HTERT RPE-1 (cell line): ENCODE measurements around the gene IGSF3.

Experiments
- in situ Hi-C: fragments of 300-500 bp; cut with MboI; formaldehyde crosslinking; loops from 4 replicates; pipeline ENCODE4 v1.14.3; 2020; ENCODE audit warnings: low sequenced_read_pairs

Gene IGSF3

DNA sequence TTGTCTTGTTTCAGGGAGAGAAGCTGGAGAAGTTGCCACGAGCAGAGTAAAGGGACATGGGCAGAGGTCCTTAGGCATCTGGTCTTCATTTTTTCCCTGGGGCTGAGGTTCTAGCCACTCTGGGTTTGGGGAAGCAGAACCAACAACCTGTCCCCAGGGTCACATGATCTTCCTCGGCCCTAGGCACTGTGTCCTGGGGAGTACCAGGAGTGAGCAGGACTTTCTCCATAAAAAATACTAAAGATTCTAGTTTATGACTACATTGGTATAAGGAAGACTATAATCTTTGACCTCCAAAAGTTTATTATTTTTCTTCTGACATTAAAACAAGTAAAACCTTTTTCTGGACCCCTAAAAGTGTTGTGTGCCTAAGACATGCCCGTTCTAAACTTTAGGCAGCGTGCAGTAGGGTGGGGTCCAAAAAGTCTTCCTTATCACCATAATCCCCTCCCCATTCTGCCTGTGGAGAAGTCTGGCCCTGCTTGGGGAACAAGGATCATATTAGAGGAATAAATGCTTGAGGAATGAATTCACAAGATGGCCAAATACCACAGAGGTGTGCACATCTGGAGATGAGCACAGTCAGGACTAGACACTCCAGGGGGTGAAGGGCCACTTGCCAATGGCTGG lies 19.3 kb upstream of the IGSF3 start:
- in situ Hi-C loops, result no loop called here

DNA sequence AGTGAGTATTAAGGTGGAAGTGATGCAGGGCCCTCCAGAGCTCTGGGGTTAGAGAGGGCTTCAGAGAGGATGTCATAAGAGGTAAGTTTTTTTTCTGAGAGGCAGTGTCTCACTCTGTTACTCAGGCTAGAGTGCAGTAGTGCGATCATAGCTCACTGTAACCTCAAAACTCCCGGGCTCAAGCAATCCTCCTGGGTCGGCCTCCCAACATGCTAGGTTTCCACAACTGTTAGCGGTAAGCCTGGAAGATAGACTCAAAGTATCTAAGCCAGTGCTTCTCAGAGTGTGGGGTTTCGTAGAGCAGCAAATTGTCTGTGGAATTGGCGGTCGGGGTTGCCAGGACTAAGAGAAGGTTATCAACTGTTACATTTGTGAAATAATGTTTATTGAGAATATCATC lies 18.6 kb upstream of the IGSF3 start:
- in situ Hi-C loops, result no loop called here

DNA sequence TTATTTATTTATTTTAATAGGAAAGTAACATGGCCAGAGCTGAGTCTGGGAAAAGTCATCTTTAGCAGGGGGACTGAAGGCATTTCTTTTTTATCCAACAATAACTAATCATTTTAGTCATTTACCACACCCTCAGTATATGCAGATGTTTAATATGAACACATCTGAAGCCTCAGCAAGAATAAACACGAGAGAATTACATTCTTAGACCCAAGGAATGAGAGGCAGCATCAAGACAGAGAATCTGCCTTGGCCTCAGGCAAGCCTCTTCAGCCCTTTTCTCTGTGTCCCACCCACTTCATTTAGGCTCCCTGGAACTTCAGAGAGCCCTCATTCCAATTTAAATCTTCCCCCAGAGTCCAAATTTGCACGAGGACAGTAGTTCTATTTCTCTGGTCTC lies 17.0 kb upstream of the IGSF3 start:
- in situ Hi-C loops, result no loop called here

DNA sequence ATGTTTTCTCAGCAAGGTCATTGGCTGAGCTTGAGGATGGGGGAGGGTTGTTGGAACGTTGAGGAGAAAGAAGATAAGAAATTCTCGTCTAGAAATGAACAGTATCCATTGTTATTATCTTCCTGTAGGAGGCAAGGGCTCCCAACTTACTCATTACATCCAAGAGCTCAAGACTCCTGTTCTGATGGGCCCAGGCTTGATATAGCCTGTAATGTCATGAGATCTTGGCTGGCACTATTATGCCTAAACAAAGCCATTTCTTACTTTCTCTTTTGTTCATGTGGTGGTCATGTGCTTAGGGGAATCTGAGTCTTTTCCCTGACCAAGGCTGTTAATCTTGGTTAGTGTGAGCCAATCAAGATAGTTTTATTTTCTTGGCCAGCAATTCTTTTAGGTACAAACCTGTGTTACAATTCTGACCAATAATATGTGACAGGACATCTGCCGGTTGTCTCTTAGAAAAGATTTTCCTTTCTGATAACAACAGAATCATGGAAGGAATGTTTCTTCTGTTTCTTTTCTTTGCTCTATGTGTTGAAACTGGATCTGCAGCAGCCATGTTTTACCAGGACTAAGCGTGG lies 15.2 kb upstream of the IGSF3 start:
- in situ Hi-C loops, result no loop called here

DNA sequence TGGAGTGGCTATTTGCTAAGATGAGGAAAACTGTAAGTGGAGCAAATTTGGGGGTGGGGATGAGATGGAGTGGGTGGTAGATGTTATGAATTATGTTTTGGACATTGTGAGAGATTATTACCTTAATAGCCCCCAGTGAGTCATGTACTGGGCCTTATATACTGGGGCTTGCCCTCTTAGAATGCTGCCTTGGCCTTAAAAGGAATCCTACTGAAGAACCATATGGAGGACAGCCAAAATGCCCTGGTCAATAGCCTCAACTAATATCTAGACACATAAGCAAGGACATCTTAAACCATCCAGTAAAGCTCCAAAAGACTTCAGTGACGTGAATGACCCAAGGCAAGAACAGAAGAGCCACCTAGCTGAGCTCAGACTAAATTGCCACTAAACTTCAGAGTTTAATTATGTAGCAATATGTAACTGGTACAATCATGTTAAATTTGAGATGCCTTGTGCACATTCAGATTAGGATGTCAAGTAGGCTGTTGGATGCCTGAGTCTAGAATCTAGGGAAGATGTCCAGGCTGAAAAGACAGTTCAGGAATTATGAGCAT lies 13.9 kb upstream of the IGSF3 start:
- in situ Hi-C loops, result no loop called here

DNA sequence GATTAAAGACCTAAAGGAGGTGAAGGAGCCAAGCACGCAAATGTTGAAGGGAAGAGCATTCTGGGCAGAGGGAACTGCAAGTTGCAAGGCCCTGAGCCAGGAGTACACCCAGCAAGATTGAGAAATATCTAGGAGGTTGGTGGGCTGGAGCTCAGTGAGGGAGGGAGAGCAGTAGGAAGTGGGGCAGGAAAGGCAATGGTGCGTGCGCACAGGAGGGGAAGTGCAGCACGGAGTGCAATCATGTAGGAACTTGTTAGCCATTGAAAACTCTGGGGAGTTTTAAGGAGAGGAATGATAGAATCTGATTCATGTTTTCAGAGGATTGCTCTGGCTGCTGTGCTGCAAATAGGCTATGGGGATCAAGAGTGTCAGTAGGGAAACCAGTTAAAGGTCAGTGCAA lies 13.2 kb upstream of the IGSF3 start:
- in situ Hi-C loops, result no loop called here

DNA sequence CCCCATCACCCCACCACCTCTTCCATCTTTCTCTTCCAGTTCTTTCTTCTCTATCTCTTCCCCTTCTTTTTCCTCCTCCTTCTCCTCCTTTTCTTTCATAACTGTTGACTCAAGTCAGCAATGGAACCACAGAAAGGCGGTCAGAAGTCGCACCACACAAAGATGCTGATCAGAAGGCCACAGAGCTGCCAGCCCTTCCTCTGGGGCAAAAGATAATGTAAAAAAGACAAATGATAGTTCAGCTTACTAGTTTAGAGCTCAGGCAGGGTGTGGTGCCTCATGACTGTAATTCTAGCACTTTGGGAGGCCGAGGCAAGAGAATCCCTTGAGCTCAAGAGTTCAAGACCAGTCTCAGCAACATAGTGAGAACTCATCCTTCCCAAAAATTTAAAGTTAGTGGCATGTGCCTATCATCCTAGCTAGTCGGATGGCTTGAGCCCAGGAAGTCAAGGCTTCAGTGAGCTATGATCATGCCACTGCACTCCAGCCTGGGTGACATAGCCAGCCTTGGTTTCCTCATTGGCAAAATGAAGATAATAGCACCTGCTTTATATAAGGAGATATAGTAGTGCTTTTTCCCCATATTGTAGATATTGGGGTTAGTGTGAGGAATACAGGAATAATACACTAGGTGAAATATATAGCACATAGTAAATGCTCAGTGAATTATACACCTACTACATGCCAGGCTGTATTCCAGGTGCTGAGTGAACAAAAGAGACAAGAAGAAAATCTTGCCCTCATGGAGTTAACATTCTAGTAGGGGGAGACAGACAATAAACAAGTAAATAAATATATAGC lies 12.5 kb upstream of the IGSF3 start:
- in situ Hi-C loops, result no loop called here

DNA sequence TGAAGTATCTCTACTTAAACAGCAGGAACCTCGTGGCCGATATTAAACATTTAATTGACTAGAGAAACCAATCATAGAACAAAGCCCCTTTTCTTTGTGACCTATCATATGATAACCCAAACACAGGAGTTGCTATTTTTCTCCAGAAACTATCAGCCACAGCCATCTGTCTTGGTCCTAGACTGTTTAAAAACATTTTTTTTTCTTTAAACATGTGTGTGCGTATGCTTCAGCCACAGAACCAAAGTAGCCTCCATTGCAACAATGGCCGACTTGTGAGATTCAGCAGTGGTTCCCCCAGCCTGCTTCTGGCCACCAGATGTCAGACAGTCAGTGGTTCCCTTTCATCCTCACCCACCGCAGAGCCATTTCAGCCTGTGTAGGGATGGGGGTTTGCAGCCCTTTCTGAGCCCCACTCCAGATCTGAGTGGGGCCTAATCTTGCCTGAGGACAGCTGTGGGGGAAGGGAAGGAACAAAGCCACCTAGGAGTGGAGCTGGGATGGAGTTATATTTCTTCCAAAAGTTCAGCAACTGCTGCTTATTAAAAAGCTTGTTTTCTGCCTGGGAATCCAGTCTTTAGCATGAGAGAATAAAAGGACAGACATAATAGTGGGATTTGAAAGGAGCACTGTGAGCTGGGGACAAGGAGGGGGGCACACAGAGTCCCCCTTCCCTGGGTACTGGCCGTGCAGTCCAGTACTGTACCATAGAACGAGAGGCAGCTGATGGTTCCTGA lies 11.7 kb upstream of the IGSF3 start:
- in situ Hi-C loops, result no loop called here

DNA sequence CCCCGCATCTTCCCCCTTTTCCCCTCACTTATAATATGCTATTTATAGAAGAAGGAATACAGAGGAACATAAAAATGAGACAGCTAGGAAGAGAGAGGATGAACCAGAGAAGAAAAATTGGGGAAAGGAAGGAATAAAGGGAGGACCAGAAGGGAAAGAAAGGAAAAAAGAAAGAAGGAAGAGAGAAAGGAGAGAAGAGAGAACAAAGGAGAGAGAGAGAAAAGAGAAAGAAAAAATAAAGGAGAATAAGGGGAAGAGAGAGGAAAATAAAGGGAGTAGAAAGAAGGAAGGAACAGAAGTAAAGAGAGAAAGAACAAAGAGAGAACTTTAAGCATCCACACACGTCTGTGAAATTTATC lies 11.2 kb upstream of the IGSF3 start:
- in situ Hi-C loops, result no loop called here

DNA sequence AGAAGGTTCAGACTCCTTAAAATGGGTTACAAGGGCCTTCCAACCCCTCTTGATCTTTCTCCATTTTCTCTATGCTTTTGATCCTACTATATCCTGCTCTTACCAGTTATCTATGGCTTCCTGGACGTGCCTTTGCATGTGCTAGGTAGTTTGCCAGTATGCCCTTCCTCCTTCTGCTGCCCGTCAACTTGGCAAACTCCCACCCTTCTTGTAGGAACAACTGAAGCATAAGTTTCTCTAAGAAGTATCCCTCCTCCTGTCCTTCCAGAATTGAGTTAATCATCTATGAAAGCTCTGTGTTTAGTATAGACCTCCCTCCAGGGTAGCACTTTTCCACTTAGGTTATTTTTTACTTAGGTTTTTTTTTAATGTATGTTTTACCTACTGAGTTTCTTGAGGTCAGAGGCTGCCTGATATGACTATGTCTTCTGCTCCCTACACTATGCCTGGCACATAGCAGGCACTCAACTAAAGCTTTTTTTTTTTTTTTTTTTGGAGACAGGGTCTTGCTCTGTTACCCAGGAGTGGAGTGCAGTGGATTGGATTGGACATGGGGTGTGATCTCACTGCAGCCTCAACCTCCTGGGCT lies 10.0 kb upstream of the IGSF3 start:
- in situ Hi-C loops, result no loop called here

DNA sequence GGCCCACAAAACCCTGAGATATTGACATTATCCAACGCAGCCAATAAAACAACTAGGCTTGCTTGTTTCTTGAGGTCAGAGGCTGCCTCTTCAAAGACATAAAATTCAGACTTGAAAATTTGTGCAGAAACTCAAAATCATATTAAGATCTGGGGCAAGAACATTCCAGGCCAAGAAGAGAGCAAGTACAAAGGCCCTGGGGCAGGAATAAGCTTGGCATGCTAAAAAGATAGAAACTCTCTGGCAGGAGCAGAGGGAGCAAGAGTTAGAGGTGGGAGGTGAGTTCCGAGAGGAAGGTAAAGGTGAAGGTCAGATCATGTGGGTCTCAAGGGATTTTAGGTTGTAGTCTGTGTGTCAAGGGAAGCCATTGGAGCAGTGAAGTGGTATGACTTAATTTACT lies 8.8 kb upstream of the IGSF3 start:
- in situ Hi-C loops, result no loop called here

DNA sequence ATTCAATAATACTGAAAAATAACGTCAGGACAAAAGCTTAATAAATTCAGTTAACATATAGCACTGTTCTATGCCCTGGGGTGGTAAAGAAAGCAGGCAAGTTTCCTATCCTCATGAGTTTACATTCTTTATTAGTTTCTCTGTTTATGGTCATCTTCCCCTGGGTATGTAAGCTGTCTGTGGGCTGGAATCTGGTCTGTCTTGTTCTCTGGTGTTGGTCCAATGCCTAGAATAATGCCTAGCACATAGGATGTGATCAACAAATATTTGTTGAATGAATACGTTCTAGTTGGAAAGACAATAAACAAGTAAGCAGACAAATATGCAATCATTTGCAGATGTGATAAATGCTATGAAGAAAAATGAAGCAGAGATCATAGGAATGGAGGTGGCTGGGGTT lies 7.2 kb upstream of the IGSF3 start:
- in situ Hi-C loops, result no loop called here

DNA sequence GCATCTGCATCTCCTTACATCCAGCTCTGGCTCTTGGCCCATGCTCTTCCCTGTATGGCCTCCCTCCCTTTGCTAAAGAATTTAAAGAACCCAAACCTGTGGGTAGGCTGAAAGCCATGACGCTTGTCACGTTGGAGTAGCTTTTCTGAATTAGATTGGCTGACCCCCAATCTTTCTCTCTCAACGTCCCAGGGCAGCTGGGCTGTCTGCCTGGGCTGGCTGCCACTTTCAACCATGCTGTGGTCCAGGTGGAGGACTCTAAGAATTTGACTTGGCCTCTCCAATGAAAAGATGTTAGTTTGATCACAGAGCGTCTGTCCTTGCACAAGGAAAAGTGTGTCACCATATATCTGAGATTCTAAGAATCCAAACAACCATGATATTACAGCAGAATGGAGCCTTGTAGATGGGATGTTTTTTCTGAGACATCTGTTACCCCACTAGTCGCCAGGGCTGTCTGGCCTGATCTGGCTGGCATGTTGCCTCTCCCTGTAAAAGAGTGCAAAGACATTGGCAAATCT lies 6.5 kb upstream of the IGSF3 start:
- in situ Hi-C loops, result no loop called here

DNA sequence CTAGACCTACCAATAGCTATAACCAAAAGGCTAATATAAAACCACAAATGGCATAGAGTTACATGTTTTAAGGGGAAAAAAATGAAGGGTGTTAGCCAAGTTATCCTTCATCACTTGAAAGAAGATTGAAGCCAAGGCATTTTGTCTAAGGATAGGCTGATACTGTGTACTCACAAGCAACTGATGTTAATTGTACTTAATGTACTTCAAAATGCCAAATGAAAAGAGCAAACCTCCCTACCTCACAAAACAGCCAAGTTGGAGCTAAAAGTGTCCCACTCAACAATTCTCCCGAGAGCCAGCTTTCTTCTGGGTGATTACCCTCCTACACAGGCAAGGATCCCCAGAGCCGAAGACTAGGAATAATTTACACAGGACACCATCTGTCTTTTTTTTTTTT lies 4.4 kb upstream of the IGSF3 start:
- in situ Hi-C loops, result no loop called here

DNA sequence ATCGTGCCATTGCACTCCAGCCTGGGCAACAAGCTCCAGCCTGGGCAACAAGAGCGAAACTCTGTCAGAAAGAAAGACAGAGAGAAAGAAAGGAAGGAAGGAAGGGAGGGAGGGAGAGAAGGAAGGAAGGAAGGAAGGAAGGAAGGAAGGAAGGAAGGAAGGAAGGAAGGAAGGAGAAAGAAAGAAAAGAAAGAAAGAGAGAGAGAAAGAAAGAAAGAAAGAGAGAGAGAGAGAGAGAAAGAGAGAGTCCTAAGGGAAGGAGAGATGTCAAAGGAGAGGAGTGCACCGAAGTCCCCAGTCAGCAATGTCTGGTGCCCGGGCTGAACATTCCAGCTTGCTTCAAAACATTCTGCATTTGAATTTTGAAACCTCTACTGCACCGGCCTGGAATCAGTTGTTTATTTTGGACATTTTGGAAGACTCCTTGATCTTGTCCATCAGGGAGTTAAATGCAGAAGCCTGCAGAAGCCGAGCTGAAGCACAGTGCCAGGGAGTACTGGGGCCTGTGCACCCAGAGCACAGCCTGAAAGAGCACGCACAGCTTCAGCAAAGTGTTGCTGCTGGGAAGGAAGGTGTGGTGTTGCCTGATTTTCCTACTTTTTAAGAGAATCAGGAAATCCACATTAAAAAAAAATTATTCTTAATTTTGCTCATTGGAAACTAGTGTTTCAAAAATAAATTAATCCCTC lies 3.7 kb upstream of the IGSF3 start:
- in situ Hi-C loops, result no loop called here

DNA sequence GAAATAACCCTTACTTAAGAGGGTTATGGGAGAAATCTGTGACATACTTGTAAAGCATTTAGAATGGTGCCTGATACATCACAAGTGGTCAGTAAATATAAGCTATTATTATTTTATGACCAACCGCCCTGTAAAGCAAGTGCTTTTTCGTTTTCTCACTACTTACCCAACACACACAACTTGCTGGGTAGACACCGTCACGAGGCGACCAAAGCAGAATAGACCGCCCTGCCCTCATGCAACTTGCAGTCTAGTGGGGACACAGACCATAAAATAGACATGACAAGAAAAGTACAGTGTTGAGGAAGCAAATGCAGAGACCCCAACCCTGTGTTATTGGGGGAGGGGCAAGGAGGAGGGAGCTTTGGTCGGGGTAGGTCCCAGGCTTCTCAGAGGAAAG lies 744 bp upstream of the IGSF3 start:
- in situ Hi-C loops, result no loop called here

DNA sequence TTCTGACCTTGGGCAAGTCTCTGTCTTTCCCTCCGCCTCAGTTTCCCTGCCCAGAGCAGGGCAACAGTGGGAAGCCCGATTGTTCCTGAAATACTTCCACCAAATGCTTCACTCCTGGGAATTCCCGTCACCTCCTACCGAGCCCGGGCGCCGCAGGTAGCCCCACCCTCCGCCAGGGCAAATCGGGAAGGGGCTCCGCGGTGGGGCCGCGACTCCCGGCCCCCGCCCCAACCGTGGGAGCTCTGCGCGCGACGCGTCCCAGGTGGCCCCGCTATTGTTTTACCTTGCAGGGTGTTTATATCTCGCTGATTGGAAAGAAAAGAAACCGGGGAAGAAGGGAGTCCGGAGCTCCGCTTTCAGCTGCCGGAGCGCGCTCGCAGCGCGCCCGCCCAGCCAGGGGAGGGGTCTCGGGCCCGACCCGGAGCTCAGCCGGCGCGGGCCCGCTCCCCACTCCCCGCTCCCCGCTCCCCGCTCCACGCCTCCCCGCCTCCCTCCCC lies 407 bp downstream of the IGSF3 start:
- in situ Hi-C loops, result no loop called here

DNA sequence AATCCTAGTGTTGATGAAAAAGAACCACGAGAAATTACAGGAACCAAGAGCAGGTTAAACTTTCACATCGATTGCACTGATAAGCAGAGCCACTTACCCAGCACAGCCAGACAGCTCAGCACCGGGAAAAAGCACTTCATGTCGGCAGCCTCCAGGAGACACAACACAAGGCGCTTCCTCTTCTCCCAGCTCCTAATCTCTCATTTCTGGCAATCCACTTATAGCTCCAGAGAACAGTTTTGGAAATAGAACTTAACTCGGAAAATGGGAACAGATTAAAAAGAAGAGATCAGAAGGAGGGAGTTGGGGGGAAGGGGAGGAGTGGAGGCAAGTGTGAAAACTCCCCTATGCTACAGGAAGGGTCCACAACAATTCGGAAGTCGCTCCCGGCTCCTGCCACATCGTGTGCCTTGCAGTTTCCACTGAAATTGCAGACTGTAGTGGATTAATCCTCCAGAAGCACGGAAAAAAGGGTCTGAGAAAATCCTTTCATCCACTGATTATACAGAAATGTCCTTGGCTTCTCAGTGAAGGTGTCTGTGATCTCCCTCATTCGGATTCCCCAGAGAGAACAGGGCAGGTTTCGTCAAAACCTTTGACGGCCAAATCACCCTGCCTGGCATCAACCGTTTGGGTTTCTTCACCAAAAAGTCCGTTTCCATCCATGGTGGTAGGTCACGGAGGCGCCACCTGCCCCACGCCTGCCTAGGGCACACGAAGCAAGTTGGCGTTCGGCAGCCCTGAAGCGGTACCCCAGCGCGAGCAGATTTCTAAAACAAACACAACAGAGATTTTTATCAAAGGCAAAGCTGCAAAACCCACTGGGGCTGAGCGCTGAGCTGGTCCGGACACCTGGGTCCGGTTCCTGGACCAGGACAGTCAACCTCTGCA lies 1.1 kb downstream of the IGSF3 start:
- in situ Hi-C loops, result no loop called here

DNA sequence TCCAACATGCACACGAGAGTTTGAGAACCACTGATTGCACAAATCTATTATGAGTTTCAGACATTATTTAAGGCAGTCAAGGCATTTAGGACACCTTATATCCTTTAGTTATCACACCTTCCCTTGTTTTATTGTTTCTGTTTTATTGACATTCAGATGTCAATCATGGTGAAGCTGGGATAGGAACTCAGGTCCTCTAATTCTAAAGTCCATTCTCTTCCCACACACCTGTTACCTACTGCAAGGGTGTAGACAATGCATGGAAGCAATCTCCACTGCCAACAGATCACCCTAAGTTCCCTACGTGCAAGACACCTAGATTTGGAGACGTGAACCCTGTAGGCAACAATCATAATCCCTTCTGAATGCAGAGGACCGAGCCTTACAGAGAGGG lies 2.6 kb downstream of the IGSF3 start:
- in situ Hi-C loops, result no loop called here
